OCI-LY7 (cell line): Measurements from ENCODE around the gene ZFHX3.

Experiments
- EZH2phosphoT487 ChIP-seq: fragments of 200-600 bp; sonication (generic); IDR thresholded peaks from 2 replicates; pipeline ENCODE4 v1.6.1; 2018; ENCODE audit warnings: low read depth, borderline replicate concordance, mild to moderate bottlenecking, mixed run types, antibody characterized with exemption, low read length, moderate library complexity, mixed read lengths
- TF ChIP-seq, protein P1 (sequence below): fragments of 200-600 bp; sonication (generic); conservative IDR thresholded peaks from 2 replicates; pipeline ENCODE4 v1.5.1; 2014; ENCODE audit warnings: mild to moderate bottlenecking, antibody characterized with exemption, low read length, moderate library complexity, mixed read lengths

- TF ChIP-seq, protein P1, sequence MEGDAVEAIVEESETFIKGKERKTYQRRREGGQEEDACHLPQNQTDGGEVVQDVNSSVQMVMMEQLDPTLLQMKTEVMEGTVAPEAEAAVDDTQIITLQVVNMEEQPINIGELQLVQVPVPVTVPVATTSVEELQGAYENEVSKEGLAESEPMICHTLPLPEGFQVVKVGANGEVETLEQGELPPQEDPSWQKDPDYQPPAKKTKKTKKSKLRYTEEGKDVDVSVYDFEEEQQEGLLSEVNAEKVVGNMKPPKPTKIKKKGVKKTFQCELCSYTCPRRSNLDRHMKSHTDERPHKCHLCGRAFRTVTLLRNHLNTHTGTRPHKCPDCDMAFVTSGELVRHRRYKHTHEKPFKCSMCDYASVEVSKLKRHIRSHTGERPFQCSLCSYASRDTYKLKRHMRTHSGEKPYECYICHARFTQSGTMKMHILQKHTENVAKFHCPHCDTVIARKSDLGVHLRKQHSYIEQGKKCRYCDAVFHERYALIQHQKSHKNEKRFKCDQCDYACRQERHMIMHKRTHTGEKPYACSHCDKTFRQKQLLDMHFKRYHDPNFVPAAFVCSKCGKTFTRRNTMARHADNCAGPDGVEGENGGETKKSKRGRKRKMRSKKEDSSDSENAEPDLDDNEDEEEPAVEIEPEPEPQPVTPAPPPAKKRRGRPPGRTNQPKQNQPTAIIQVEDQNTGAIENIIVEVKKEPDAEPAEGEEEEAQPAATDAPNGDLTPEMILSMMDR: no peak
- TF ChIP-seq EZH2phosphoT487: no peak
Measured at GRCh38 chr16:73043828-73044467, 4.0 kb downstream of the ZFHX3 start.
